NCI-H2029 treated with DMSO at 0.1 percent for 48 hours (cell line): ENCODE measurements around the gene ANKMY1.

Source experiments
- DNase-seq: peaks from one replicate; lab custom pipeline; 2025; lab: John Stamatoyannopoulos, UW

The ANKMY1 gene

GRCh38 chr2:240520974-240521350, 36.8 kb downstream of the ANKMY1 start:
- no peak for DNase-seq

- DNase-seq = no peak
Measured at GRCh38 chr2:240520130-240520973, 37.4 kb downstream of the ANKMY1 start.

- no peak for DNase-seq
Measured at GRCh38 chr2:240519396-240520129, 38.2 kb downstream of the ANKMY1 start.

GRCh38 chr2:240518981-240519380, 38.8 kb downstream of the ANKMY1 start:
- DNase-seq = no peak

DNA sequence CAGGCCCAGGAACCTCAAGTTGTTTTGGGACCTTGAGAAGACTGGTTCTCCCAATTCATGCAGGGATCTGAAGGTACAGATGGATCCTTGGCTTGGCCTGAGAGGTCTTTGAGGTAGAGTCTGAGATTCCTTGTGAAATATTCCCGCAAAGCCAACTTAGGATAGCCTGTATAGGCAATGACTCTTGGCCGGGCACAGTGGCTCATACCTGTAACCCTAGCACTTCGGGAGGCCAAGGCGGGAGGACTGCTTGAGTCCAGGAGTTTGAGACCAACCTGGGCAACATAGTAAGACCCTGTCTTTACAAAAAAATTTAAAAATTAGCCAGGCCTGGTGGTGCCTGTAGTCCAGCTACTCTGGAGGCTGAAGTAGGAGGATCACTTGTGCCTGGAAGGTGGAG, 40.4 kb downstream of the ANKMY1 start:
- DNase-seq = no peak

- DNase-seq = peak; percentile 6
Measured at GRCh38 chr2:240514631-240515030, 43.2 kb downstream of the ANKMY1 start.

GRCh38 chr2:240513549-240514287, 44.1 kb downstream of the ANKMY1 start:
- no peak for DNase-seq

GRCh38 chr2:240512666-240513535, 44.9 kb downstream of the ANKMY1 start:
- DNase-seq = no peak

DNA sequence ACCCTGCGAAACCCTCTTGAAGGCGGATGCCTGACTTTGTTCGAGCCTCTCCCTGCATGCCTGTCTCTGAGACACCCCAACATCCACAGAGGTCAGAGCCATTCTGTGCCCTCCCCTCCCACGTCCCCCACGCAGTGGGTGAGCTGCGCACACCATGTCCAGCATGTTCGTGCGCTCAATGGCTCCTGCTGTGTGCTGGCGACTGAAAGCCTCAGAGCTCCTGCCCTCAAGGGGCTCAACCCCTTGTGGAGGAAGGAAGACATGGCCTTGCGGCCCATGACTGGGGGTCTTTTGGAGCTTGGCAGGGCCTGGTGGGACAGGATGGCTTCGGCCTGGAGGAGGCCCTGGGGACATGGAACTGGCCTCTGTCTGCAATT, 45.7 kb downstream of the ANKMY1 start:
- no peak for DNase-seq

- DNase-seq = no peak
Measured at GRCh38 chr2:240511351-240512108, 46.3 kb downstream of the ANKMY1 start.

DNA sequence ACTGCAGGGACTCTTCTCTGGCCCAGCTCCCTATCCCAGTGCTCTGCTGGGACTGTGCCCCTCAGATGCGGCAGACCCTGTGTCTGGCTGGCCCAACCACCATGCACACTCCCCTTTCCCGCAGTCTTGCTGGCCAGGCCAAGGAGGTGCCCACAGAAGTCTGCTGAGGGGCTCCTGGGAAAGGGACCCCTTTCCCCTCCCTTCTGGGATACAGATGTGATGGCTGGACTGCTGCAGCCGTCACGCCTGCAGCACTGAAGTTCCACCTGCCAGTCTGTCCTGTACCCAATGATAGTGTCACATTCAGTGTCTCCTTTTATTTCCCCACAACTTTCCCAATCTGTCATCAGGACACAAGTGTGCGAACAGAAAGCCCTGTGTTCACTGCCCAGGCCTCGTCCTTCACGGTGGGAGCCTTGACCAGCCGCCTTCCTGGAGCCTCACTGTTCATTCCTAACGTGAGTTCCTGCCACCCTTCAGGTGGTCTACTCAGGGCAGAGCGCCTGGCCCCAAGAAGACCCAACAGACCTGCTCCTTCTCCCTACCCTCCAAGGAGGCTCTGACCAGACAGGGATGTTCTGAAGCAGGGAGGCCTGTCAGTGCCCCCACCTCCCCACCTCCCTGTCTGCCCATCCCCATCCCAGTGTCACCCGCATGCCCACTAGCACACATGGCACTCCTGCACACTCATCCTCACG, 47.1 kb downstream of the ANKMY1 start:
- no peak for DNase-seq

DNA sequence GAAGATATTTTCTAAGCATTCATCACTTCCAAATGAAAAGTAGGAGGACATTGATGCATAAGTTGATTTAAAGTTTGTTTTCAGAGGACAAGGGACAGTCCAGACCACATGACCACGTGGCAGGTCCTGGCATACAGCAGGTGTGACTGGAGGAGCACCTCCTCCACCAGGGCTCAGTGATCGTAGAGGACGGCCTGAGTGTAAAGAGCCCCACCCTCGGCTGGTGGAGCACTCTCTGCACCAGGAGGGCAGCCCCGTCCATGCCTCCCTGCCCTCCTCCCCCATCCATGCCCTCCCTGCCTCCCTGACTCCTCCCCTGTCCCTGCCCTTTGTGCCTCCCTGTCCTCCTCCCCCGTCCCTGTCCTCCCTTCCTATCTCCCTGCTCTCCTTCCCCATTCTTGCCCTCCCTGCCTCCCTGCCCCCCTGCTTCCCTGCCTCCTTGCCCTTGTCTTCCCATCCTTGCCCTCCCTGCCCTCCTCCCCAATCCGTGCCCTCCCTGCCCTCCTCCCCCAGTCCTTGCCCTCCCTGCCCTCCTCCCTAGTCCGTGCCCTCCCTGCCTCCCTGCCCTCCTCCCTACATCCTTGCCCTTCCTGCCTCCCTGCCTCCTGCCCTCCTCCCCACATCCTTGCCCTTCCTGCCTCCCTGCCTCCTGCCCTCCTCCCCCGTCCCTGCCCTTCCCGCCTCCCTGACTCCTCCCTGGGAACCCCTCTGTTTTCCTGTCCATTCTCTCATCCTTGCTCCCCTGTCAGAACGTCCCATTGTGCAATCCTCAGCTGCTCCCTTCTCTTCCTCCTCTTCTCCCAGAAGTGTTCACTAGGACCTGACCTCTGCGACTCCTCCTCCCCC, 47.9 kb downstream of the ANKMY1 start:
- DNase-seq = no peak

GRCh38 chr2:240508832-240509545, 48.8 kb downstream of the ANKMY1 start:
- no peak for DNase-seq

DNA sequence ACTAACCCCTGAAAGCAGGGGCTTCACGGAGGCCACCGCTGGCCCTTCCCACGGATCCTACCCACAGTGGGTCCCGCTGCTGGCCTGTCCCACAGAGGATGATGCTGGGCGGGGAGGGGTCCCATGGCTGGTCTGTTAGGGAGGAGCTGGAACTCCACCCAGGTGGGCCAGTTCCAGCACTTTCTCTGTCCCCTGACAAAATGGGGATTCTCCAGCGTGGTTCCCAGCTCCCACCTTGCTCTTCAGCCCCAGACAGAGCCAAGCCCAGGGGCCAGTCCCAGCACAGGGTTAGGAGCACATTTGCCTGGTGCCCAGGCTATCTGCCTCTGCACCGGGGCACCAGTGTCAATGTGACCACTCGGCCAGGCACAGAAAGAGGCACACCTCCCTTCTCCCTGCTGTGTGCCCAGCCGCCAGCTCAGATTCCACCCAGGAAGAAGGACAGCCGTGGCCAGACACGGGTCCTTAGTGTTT, 50.0 kb downstream of the ANKMY1 start:
- DNase-seq = no peak

DNA sequence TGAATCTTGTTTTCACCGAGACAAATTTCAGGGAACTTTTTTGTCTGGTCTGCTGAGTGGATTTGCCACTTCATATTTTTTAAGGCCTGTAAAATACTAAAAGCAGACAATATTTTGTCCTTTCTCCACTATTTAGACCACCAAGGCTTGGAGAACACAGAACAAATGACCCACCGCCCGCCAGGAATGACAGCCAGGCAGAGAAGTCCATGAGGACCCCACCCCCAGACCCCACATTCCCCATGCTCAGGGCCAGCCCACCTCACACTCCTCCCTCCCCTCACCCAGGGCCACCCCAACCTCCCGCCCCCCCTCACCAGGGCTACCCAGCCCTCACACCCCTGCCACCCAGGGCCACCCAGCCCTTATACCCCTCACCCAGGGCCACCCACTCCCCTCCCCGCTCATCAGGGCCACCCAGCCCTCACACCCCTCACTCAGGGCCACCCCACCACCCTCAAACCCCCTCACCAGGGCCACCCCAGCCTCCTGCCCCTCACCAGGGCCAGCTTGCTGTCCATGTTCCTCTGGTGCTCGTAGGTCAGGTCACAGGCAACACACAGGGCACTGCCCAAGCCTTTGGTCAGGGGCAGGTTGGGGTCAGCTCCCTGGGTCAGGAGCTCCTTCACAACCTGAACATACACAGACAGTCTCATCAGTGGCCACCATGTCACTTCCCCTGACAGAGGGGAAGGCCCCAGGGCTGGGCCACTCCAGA, 50.6 kb downstream of the ANKMY1 start:
- DNase-seq = no peak

DNA sequence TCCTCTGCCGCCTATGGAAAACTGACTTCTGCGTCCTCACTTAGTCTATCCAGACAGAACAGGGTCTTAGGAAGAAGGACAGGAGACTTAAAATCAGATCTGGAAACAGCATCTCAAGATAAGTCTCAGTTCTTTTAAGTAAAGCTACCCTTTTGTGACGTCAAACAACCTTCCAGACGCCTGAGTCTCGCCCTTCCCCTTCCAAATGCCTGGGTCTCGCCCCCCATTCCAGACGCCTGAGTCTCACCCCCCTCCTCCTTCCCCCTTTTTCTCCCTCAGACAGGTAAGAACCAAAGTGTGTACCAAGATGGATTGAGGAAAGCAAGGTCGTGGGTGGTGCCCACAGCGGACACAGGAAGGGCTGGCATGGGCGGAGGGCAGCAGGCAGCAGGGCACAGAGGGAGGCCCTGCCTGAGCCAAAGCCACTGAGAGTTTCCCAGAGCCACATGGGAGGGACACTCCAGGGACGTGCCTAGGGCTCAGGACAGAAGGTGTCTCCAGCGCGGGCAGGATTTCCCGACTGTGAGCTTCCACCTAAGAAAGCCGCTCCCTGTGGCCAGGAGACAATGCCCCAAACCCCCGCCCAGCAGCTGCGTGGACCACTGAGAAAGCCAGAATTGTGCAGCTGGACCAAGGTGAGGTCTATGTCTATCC, 51.3 kb downstream of the ANKMY1 start:
- DNase-seq = no peak

GRCh38 chr2:240505910-240506309, 51.9 kb downstream of the ANKMY1 start:
- no peak for DNase-seq
